Caco-2 (cell line): ENCODE results near the gene ERGIC1. TPM values are rescaled to one million over a fixed set of nuclear protein-coding genes. Genes with fewer than 3 reads are reported as not detected.
A peak's percentile ranks its signal among the peaks of the same experiment; 100 is the strongest.

Experiments
- BruUV-seq: library from RNA; stranded (reverse); fragments of 400-500 nt; replicated peaks from 2 replicates; lab custom pipeline; 2021; lab: Mats Ljungman, UMichigan
- CTCF ChIA-PET: fragments of 300-600 bp; sonication (Branson Sonifier 250); formaldehyde crosslinking; loops from one replicate; lab custom pipeline; 2022; ENCODE audit warnings: antibody characterized with exemption; lab: Charles Lee
- POLR2A ChIA-PET: fragments of 300-600 bp; sonication (Branson Sonifier 250); formaldehyde crosslinking; loops from one replicate; lab custom pipeline; 2022; ENCODE audit warnings: antibody characterized with exemption; lab: Charles Lee
- DNase-seq, 2 experiments: peaks; one replicate each; pipeline versions ENCODE4 v3.0.0 to v3.0.0-alpha.2; 2020 to 2022
- H3K27me3 ChIP-seq: replicated peaks from 2 replicates; pipeline ENCODE4 v1.6.0; 2011; ENCODE audit warnings: low read length; ENCODE audit not compliant: control insufficient read depth, insufficient read depth
- H3K36me3 ChIP-seq: 2 replicates; pipeline ENCODE4 v1.5.1; 2011; ENCODE audit warnings: low read length; ENCODE audit not compliant: control insufficient read depth, insufficient read depth
- H3K4me1 ChIP-seq: fragments of 250-450 bp; sonication (Bioruptor Pico); 2 replicates; pipeline ENCODE4 v1.5.1; 2020; ENCODE audit warnings: mild to moderate bottlenecking
- H3K4me3 ChIP-seq: 2 replicates; pipeline ENCODE4 v1.5.1; 2011; ENCODE audit warnings: low read depth, mild to moderate bottlenecking, control low read depth, low read length
- H3K9me3 ChIP-seq: fragments of 250-450 bp; sonication (Bioruptor Pico); 2 replicates; pipeline ENCODE4 v1.5.1; 2020; ENCODE audit warnings: mild to moderate bottlenecking, moderate library complexity
- H3K27ac Mint-ChIP-seq: one replicate; pipeline ENCODE4 v1.8.0; 2022; ENCODE audit warnings: mixed read lengths; ENCODE audit not compliant: unreplicated experiment
- H3K27me3 Mint-ChIP-seq: one replicate; pipeline ENCODE4 v1.8.0; 2022; ENCODE audit warnings: mixed read lengths; ENCODE audit not compliant: insufficient read depth, unreplicated experiment
- H3K36me3 Mint-ChIP-seq: one replicate; pipeline ENCODE4 v1.8.0; 2022; ENCODE audit warnings: mild to moderate bottlenecking, mixed read lengths; ENCODE audit not compliant: insufficient read depth, unreplicated experiment
- H3K4me1 Mint-ChIP-seq: one replicate; pipeline ENCODE4 v1.8.0; 2022; ENCODE audit warnings: low read depth, mixed read lengths; ENCODE audit not compliant: unreplicated experiment
- H3K4me3 Mint-ChIP-seq: one replicate; pipeline ENCODE4 v1.8.0; 2022; ENCODE audit warnings: mild to moderate bottlenecking, moderate library complexity, mixed read lengths; ENCODE audit not compliant: unreplicated experiment
- H3K9me3 Mint-ChIP-seq: one replicate; pipeline ENCODE4 v1.8.0; 2022; ENCODE audit warnings: mixed read lengths; ENCODE audit not compliant: unreplicated experiment
- CTCF ChIP-seq, 2 experiments: fragments of 200-600 bp in 1 of 2; IDR thresholded peaks; 1 replicate in 1 of 2; 2 replicates in 1 of 2; pipeline versions ENCODE4 v1.5.1 to v1.8.0; 2011 to 2022; ENCODE audit warnings: antibody characterized with exemption in 1 of 2, control low read depth in 1 of 2, inconsistent platforms in 1 of 2, low read depth in 1 of 2, low read length in 1 of 2, mild to moderate bottlenecking in 1 of 2, moderate library complexity in 1 of 2; ENCODE audit not compliant: insufficient read depth in 1 of 2, severe bottlenecking in 1 of 2, unreplicated experiment in 1 of 2
- intact Hi-C: fragments of 100-400 bp; cut with micrococcal nuclease; formaldehyde crosslinking; loops from one replicate; pipeline ENCODE4 v1.10.0; 2022; ENCODE audit not compliant: unreplicated experiment
- total RNA-seq: library from RNA; stranded (reverse); gene quantifications from 2 replicates; pipeline ENCODE4 v1.2.3, GENCODE V29; 2022

Gene ERGIC1
- total RNA-seq, 1 experiment from 2014 or later, result 161 TPM

DNA sequence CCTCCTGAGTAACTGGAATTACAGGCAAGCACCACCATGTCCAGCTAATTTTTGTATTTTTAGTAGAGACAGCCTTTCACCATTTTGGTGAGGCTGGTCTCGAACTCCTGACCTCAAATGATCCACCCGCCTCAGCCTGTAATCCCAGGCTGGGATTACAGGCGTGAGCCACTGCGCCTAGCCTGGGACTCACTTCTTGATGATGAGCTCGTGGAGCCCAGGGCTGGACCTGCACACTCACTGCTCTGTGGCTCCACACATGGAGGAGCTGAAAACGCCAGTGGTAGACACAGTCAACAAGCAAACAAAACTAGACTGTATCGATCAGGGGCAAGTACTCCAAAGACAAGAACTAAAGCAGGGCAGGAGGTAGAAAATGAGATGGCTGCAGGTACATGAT is 65.4 kb downstream of the ERGIC1 start:
- no TSS peak for BruUV-seq
- Histone ChIP-seq H3K36me3 (peaks cover 2% of the 10 kb centered on the region), H3K9me3 (no peaks in the 10 kb centered on the region), H3K4me1 (peaks cover 56% of the 10 kb centered on the region), H3K4me3 (no peak overlapping the region), H3K27me3 (no peaks in the 10 kb centered on the region)
- Mint-ChIP-seq H3K36me3 (peaks cover 72% of the 10 kb centered on the region), H3K9me3 (no peaks in the 10 kb centered on the region), H3K27me3 (no peaks in the 10 kb centered on the region), H3K4me3 (no peak overlapping the region), H3K4me1 (peaks cover 44% of the 10 kb centered on the region), H3K27ac (peak overlapping the region; percentile 91)
- POLR2A ChIA-PET, result interaction anchor here (0.9 to 1.0 kb wide), 2 partner anchors 124 to 128 kb away, joined by 5 to 6 read pairs; partner anchors contain the start of gene DUSP1
- DNase-seq, result no peak
- no peak for TF ChIP-seq CTCF (IDR thresholded peaks at IDR 0.05; ENCODE audit: insufficient read depth in 1 of 2, low read depth in 1 of 2, low read length in 1 of 2, severe bottlenecking in 1 of 2, unreplicated experiment in 1 of 2)
- CTCF ChIA-PET, result interaction anchor here (1.0 to 1.1 kb wide), 2 partner anchors 67 to 135 kb away, joined by 3 to 4 read pairs; no protein-coding TSS in a partner anchor
- intact Hi-C loops, result no loop called here

DNA sequence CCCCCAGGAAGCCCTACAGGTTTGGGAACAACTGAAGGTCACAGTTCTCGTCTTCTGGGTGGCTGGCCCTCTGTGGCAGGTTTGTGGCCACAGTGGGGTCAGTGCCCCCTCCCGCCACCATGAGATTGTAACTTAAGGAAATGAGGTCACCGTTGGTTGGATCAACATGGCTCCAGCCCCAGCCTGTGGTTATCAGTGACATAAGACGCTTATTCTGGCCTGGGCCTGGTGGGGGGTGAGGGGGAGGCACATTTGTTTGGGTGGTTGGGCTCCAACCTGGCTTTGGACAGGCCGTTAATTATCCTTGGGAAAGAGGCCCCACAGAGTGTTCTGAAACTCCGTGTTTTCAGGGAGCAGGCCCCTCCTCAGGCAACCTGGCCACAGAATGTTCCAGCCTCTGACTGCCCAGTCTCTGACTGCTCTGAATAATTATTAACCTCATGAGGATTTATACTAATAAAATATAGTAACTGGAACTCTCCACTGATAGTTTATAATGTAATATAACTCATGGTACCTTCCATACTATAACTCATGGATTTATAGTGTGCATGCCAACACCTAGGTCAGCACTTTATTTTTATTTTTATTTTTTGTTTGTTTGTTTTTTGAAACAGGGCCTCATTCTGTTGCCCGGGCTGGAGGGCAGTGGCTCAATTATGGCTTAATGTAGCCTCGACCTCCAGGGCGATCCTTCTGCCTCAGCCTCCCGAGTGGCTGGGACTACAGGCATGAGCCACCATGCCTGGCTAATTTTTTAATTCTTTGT is 67.1 kb downstream of the ERGIC1 start:
- no peak overlapping the region for H3K4me3 ChIP-seq
- ChIA-PET POLR2A (no interaction called here), CTCF (interaction anchor here (1.3 kb wide), 2 partner anchors 136 to 186 kb away, joined by 4 to 5 read pairs; no protein-coding TSS in a partner anchor)
- DNase-seq, result peak; percentile 47 to 72
- H3K27me3 ChIP-seq, result no peaks in the 10 kb centered on the region
- H3K27me3 Mint-ChIP-seq, result no peaks in the 10 kb centered on the region
- H3K36me3 ChIP-seq, result peaks cover 2% of the 10 kb centered on the region
- peak overlapping the region; percentile 91 for H3K27ac Mint-ChIP-seq
- TF ChIP-seq CTCF (IDR thresholded peaks at IDR 0.05; ENCODE audit: insufficient read depth in 1 of 2, low read depth in 1 of 2, low read length in 1 of 2, severe bottlenecking in 1 of 2, unreplicated experiment in 1 of 2), result no peak
- peaks cover 80% of the 10 kb centered on the region for H3K36me3 Mint-ChIP-seq
- H3K4me1 Mint-ChIP-seq, result peaks cover 49% of the 10 kb centered on the region
- no peaks in the 10 kb centered on the region for H3K9me3 Mint-ChIP-seq
- BruUV-seq, result no TSS peak
- H3K4me1 ChIP-seq, result peaks cover 73% of the 10 kb centered on the region
- no peaks in the 10 kb centered on the region for H3K9me3 ChIP-seq
- H3K4me3 Mint-ChIP-seq, result no peak overlapping the region
- intact Hi-C loops, result no loop called here

DNA sequence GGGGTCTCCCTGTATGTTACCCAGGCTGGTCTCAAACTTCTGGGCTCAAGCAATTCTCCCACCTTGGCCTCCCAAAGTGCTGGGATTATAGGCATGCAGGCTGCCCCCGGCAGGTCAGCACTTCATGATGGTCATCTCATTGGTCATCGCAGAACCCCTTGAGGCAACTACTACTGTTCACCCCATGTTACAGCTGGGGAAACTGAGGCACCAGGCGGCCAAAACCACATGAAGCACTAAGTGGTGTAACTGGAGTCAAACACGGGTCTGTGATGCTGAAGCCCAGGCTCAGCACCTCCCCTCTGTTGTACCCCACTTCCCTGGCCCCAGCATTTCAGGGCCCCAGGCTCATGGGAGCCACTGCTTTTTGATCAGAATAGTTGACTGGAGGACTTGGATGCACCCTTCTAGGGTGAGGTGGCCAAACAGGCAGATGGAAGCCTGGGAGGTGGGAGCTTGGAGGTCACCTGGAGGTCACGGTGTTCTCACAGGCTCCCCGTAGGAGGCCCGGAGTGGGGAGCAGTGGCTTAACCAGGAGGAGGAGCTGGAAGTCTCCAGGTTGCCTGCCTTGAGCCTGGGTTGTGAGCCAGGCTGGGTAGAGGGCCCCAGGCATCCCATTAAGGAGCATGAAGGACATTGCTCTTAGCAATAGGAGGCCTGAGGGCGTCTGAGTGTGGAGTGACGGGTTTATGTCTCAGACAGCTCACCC is 67.9 kb downstream of the ERGIC1 start:
- no peaks in the 10 kb centered on the region for H3K27me3 Mint-ChIP-seq
- H3K4me1 Mint-ChIP-seq, result peaks cover 50% of the 10 kb centered on the region
- CTCF ChIA-PET, result interaction anchor here (0.7 to 1.3 kb wide), 5 partner anchors 43 to 187 kb away, joined by 4 to 7 read pairs (median 5); no protein-coding TSS in a partner anchor
- intact Hi-C loops, result loop anchor here (1.0 to 2.0 kb wide), 6 partner anchors 15 to 185 kb away; no protein-coding TSS in a partner anchor
- H3K27me3 ChIP-seq, result no peaks in the 10 kb centered on the region
- no peaks in the 10 kb centered on the region for H3K9me3 Mint-ChIP-seq
- peak overlapping the region; percentile 91 for H3K27ac Mint-ChIP-seq
- DNase-seq, result peak; percentile 71 to 83
- H3K36me3 Mint-ChIP-seq, result peaks cover 77% of the 10 kb centered on the region
- H3K4me3 ChIP-seq, result no peak overlapping the region
- peak overlapping the region; percentile 52 for H3K4me3 Mint-ChIP-seq
- no peak for TF ChIP-seq CTCF (IDR thresholded peaks at IDR 0.05; ENCODE audit: insufficient read depth in 1 of 2, low read depth in 1 of 2, low read length in 1 of 2, severe bottlenecking in 1 of 2, unreplicated experiment in 1 of 2)
- peaks cover 2% of the 10 kb centered on the region for H3K36me3 ChIP-seq
- no peaks in the 10 kb centered on the region for H3K9me3 ChIP-seq
- peaks cover 77% of the 10 kb centered on the region for H3K4me1 ChIP-seq
- no TSS peak for BruUV-seq
- POLR2A ChIA-PET, result interaction anchor here (1.2 kb wide), 1 partner anchor 43 kb away, joined by 10 read pairs; no protein-coding TSS in a partner anchor
